Epithelial cell of proximal tubule (primary cell): ENCODE results near the gene GTPBP10. TPM values are rescaled to one million over a fixed set of nuclear protein-coding genes. Genes with fewer than 3 reads are reported as not detected.
"Not testable (repeated sequence)": the region's sequence is repeated elsewhere in the genome, so short reads cannot be mapped to it uniquely, and the experiment has no call there.

ENCODE experiments used
- DNase-seq: peaks from one replicate; pipeline ENCODE4 v3.0.0-alpha.2; 2011; ENCODE audit warnings: low read depth
- H3K4me3 ChIP-seq: 2 replicates; pipeline ENCODE4 v1.5.1; 2011; ENCODE audit warnings: low read depth, mild to moderate bottlenecking, low read length
- total RNA-seq: library from RNA; depleted of rRNA; stranded (reverse); fragments of >200 nt; gene quantifications from 2 replicates; pipeline ENCODE4 v1.2.3, GENCODE V29; 2015
- TF ChIP-seq, protein P1 (sequence below): conservative IDR thresholded peaks from 2 replicates; pipeline ENCODE4 v1.5.1; 2012; ENCODE audit warnings: low read depth, mild to moderate bottlenecking, low read length

The GTPBP10 gene
- total RNA-seq, 1 donor from 2014 or later, result 20.8 TPM

DNA sequence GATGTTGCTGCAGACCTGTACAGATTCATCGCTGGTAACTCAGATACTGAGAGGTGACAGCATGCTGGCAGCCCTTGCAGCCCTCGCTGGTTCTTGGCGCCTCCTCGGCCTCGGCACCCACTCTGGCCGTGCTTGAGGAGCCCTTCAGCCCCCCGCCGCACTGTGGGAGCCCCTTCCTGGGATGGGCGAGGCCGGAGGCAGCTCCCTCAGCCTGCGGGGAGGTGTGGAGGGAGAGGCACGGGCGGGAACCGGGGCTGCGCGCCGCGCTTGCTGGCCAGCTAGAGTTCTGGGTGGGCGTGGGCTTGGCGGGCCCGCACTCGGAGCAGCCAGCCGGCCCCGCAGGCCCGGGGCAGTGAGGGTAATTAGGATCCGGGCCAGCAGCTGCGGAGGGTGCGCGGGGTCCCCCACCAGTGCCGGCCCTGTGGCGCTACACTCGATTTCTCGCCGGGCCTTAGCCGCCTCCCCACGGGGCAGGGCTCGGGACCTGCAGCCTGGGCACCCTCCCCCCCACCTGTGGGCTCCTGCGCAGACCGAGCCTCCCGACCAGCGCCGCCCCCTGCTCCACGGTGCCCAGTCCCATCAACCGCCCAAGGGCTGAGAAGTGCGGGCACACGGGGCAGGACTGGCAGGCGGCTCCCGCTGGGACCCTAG lies 12.2 kb upstream of the GTPBP10 start:
- TF ChIP-seq, protein P1, sequence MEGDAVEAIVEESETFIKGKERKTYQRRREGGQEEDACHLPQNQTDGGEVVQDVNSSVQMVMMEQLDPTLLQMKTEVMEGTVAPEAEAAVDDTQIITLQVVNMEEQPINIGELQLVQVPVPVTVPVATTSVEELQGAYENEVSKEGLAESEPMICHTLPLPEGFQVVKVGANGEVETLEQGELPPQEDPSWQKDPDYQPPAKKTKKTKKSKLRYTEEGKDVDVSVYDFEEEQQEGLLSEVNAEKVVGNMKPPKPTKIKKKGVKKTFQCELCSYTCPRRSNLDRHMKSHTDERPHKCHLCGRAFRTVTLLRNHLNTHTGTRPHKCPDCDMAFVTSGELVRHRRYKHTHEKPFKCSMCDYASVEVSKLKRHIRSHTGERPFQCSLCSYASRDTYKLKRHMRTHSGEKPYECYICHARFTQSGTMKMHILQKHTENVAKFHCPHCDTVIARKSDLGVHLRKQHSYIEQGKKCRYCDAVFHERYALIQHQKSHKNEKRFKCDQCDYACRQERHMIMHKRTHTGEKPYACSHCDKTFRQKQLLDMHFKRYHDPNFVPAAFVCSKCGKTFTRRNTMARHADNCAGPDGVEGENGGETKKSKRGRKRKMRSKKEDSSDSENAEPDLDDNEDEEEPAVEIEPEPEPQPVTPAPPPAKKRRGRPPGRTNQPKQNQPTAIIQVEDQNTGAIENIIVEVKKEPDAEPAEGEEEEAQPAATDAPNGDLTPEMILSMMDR, result no peak
- H3K4me3 ChIP-seq, result no peak overlapping the region
- no peak for DNase-seq

DNA sequence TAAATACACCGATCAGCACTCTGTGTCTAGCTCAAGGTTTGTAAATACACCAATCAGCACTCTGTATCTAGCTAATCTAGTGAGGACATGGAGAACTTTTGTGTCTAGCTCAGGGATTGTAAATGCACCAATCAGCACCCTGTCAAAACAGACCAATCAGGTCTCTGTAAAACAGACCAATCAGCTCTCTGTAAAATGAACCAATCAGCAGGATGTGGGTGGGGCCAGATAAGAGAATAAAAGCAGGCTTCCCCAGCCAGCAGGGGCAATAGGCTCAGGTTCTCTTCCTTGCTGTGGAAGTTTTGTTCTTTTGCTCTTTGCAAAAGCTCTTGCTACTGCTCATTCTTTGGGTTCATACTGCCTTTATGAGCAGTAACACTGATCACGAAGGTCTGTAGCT lies 11.6 kb upstream of the GTPBP10 start:
- DNase-seq, result not testable (repeated sequence)

DNA sequence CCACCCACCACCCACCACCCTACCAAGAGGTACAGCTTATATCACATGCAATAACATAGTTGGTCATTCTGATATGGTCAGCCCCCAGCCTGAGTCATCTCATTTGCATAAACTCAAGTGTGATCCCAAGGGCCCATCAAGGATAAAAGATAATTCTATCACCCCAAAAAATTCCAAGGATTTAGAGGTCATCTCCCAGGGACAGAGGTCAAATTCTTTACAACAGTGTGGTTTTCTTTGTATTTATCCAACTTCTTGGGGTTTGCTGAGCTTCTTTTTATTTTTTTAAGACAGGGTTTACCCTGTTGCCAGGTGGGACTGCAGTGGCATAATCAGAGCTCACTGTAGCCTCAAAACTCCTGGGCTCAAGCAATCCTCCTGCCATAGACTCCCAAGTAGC lies 9.4 kb upstream of the GTPBP10 start:
- TF ChIP-seq, protein P1, result no peak
- H3K4me3 ChIP-seq, result no peak overlapping the region
- DNase-seq, result no peak

More for the DNA sequence above, 11.6 kb upstream of the GTPBP10 start:
- H3K4me3 ChIP-seq, result not testable (repeated sequence)

DNA sequence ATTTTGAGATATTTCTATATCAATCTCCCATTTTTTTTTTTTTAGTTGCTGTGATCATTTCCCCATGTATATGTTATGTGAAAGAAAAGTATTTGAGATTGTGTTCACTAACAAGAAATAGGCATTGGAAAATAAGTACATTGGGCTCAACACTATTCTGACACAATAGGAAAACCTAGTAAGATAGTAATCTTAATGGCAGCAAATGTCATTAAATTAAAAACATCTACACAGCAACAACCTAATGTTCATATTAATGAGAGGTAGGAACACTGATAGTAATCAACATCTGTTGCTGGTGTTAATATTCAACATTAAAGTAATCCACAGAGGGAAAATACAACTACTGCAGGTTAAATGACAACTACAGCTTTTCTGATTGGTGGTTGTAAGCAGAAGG lies 1.5 kb upstream of the GTPBP10 start:
- H3K4me3 ChIP-seq, result peak overlapping the region; percentile 99
- TF ChIP-seq, protein P1, result no peak
- DNase-seq, result no peak

DNA sequence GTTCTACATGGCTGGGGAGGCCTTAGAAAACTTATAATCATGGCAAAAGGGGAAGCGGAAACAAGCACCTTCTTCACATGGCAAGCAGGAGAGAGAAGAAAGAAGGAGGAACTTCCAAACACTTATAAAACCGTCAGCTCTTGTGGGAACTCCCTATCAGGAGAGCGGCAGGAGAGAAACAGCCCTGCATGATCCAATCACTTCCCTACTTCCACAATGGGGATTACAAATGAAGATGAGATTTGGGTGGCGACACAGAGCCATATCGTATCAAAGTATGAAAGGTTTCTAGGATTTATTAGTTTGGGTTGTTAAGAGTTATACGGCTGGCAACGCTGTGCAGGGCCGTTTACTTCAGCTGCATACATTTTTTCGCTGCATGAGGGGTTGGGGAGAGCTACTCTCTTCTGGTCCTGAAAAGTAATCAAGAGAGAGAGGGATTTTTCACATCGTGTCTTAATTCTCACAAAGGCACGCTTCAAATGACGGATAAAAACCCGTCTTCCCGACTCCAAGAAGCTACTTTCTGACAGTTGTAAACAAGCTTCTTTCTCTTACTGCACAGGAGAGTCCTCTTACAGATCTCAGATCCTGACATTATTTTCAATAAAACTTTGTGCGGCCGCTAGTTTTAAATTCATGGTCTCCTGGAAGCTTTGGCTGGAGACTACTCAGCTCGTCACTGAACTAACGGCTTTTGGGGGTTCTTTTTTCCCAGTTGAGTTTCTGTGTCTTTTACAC lies 751 bp upstream of the GTPBP10 start:
- TF ChIP-seq, protein P1, result no peak
- DNase-seq, result peak; percentile 20
- peak overlapping the region; percentile 99 for H3K4me3 ChIP-seq

DNA sequence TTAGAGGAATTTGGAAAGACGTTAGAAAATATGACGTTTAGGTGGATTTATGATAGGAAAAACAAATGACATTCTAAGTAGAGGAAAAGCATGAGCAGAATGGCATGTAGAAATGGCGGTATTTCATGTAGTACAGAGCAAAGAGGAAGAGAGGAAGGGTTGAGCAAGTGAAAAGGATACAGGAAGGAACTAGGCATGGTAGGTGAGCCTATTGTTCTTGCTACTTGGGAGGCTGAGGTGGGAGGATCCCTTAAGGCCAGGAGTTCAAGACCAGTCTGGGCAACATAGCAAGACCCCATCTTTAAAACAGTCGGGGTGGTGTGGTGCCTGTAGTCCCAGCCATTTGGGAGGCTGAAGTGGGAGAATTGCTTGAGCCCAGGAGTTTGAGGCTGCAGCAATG lies 1.2 kb downstream of the GTPBP10 start:
- TF ChIP-seq, protein P1, result no peak
- DNase-seq, result no peak
- peak overlapping the region; percentile 99 for H3K4me3 ChIP-seq

DNA sequence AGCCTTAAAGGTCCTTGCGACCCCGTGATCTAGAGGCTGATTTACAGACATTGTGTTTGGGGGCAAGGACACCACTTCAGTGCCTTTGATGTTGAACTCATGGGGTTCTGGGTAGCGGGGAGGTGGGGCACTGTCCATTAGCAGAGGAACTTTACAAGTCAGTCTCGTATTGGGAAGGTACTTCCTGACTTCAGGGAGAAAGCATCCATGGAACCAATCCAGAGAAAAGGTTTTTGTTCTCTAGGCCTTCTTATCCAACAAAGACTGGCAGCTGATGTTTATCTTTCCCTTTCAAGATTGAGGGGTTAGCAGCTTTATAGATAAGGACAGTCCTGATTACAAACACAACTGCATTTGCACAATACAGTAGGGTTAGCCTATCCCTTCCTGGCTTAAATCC lies 2.8 kb downstream of the GTPBP10 start:
- H3K4me3 ChIP-seq, result no peak overlapping the region
- no peak for DNase-seq
- TF ChIP-seq, protein P1, result no peak

DNA sequence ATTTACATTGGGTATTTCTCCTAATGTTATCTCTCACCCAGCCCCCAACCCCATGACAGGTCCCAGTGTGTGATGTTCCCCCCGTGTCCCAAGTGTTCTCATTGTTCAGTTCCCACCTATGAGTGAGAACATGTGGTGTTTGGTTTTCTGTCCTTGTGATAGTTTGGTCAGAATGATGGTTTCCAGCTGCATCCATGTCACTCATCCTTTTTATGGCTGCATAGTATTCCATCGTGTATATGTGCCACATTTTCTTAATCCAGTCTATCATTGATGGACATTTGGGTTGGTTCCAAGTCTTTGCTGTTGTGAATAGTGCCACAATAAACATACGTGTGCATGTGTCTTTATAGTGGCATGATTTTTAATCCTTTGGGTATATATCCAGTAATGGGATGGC lies 3.5 kb downstream of the GTPBP10 start:
- not testable (repeated sequence) for H3K4me3 ChIP-seq, DNase-seq
